Upper lobe of left lung (tissue), 4 donors: Measurements from ENCODE around the gene MAP2K5.

ENCODE experiments used
- CTCF ChIP-seq, 6 experiments: fragments of 450-650 bp in 4 of 6; fragments of 200-600 bp in 2 of 6; sonication (generic) in 2 of 6; IDR thresholded peaks; one replicate each; pipeline ENCODE4 v1.5.1; 2016 to 2019; ENCODE audit warnings: antibody characterized with exemption in 6 of 6
- EP300 ChIP-seq, 4 donors: sonication (generic); formaldehyde crosslinking; IDR thresholded peaks; one replicate each; pipeline ENCODE4 v1.5.1; 2017; ENCODE audit warnings: antibody characterized with exemption in 4 of 4, control low read depth in 2 of 4
- POLR2AphosphoS5 ChIP-seq, 2 donors: sonication (generic); formaldehyde crosslinking; IDR thresholded peaks; one replicate each; pipeline ENCODE4 v1.5.1; 2017; ENCODE audit warnings: antibody characterized with exemption in 2 of 2

GRCh38 chr15:67741308-67741707, 198.8 kb downstream of the MAP2K5 start:
- no peak for TF ChIP-seq CTCF (IDR thresholded peaks at IDR 0.05)
- no peak for TF ChIP-seq POLR2AphosphoS5 (IDR thresholded peaks at IDR 0.05)
- TF ChIP-seq EP300 (IDR thresholded peaks at IDR 0.05), result no peak
